ENCODE data around the gene RBM23.
"Not testable (repeated sequence)": the region's sequence is repeated elsewhere in the genome, so short reads cannot be mapped to it uniquely, and the experiment has no call there.

RBM23 gene

GRCh38 chr14:22864979-22865378 is 54.0 kb downstream of the RBM23 start:
- no peak for DNase-seq (ENCODE audit: low read depth)

- DNase-seq (ENCODE audit: low read depth): no peak
Observed at GRCh38 chr14:22861651-22862050, 57.3 kb downstream of the RBM23 start.

- not testable (repeated sequence) for DNase-seq (ENCODE audit: low read depth)
Observed at GRCh38 chr14:22860377-22860776, 58.6 kb downstream of the RBM23 start.

- DNase-seq (ENCODE audit: low read depth): no peak
Observed at GRCh38 chr14:22856428-22856827, 62.5 kb downstream of the RBM23 start.

GRCh38 chr14:22854963-22855724 is 63.8 kb downstream of the RBM23 start:
- DNase-seq (ENCODE audit: low read depth): no peak

GRCh38 chr14:22854296-22854695 is 64.7 kb downstream of the RBM23 start:
- DNase-seq (ENCODE audit: low read depth): not testable (repeated sequence)

GRCh38 chr14:22852940-22853767 is 65.8 kb downstream of the RBM23 start:
- peak; percentile 82 for DNase-seq (ENCODE audit: low read depth)

- no peak for DNase-seq (ENCODE audit: low read depth)
Observed at GRCh38 chr14:22852599-22852939, 66.4 kb downstream of the RBM23 start.

GRCh38 chr14:22852178-22852577 is 66.8 kb downstream of the RBM23 start:
- DNase-seq (ENCODE audit: low read depth): not testable (repeated sequence)

GRCh38 chr14:22850944-22851764 is 67.8 kb downstream of the RBM23 start:
- no peak for DNase-seq (ENCODE audit: low read depth)

GRCh38 chr14:22849212-22849819 is 69.6 kb downstream of the RBM23 start:
- DNase-seq (ENCODE audit: low read depth): no peak

GRCh38 chr14:22848351-22849164 is 70.4 kb downstream of the RBM23 start:
- no peak for DNase-seq (ENCODE audit: low read depth)

- DNase-seq (ENCODE audit: low read depth): no peak
Observed at GRCh38 chr14:22847661-22848341, 71.1 kb downstream of the RBM23 start.

- no peak for DNase-seq (ENCODE audit: low read depth)
Observed at GRCh38 chr14:22846811-22847307, 72.1 kb downstream of the RBM23 start.

GRCh38 chr14:22845821-22846625 is 72.9 kb downstream of the RBM23 start:
- DNase-seq (ENCODE audit: low read depth): no peak

- no peak for DNase-seq (ENCODE audit: low read depth)
Observed at GRCh38 chr14:22845103-22845394, 73.9 kb downstream of the RBM23 start.

- no peak for DNase-seq (ENCODE audit: low read depth)
Observed at GRCh38 chr14:22844221-22845102, 74.5 kb downstream of the RBM23 start.

Measured in T follicular helper cell (primary cell).